Lower leg skin (tissue), 3 donors: ENCODE data around the gene VPS4B.

Source experiments
- POLR2A ChIP-seq, 2 donors: fragments of 450-650 bp; IDR thresholded peaks; one replicate each; pipeline ENCODE4 v1.6.1; 2016 to 2017; ENCODE audit warnings: antibody characterized with exemption in 2 of 2, mild to moderate bottlenecking in 1 of 2, moderate library complexity in 1 of 2
- TF ChIP-seq, protein P1 (sequence below), 3 donors: fragments of 450-650 bp; IDR thresholded peaks; one replicate each; pipeline ENCODE4 v1.5.1; 2016; ENCODE audit warnings: antibody characterized with exemption in 3 of 3, mild to moderate bottlenecking in 3 of 3, moderate library complexity in 2 of 3

DNA sequence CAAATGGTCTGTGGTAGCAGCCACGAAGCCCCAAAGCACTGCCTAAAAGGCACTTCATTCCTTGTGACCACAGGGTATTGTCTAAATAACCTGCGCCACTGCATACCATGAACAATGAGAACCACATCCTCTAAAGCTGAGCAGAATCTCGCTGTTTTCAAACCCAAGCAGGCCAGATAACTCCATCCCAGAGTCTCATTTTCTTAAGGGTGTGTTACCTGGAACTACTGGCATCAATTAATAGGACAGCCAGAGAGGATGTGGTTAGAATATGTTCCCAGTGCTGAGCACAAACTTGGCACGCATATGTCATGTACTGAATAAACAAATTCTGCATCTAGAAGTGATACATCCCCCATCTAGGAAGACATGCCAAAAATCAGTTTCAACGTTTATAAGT lies 13.0 kb downstream of the VPS4B start:
- no peak for TF ChIP-seq POLR2A (IDR thresholded peaks at IDR 0.05)
- TF ChIP-seq, protein P1, sequence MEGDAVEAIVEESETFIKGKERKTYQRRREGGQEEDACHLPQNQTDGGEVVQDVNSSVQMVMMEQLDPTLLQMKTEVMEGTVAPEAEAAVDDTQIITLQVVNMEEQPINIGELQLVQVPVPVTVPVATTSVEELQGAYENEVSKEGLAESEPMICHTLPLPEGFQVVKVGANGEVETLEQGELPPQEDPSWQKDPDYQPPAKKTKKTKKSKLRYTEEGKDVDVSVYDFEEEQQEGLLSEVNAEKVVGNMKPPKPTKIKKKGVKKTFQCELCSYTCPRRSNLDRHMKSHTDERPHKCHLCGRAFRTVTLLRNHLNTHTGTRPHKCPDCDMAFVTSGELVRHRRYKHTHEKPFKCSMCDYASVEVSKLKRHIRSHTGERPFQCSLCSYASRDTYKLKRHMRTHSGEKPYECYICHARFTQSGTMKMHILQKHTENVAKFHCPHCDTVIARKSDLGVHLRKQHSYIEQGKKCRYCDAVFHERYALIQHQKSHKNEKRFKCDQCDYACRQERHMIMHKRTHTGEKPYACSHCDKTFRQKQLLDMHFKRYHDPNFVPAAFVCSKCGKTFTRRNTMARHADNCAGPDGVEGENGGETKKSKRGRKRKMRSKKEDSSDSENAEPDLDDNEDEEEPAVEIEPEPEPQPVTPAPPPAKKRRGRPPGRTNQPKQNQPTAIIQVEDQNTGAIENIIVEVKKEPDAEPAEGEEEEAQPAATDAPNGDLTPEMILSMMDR (IDR thresholded peaks at IDR 0.05), result no peak
